ENCODE results near the gene NECTIN3.

The NECTIN3 gene

GRCh38 chr3:111045564-111045963 is 26.1 kb upstream of the NECTIN3 start:
- TF ChIP-seq POLR2AphosphoS5 (IDR thresholded peaks at IDR 0.05; ENCODE audit: low read depth, low read length): no peak

- TF ChIP-seq FOXP2 (optimal IDR thresholded peaks at IDR 0.05; ENCODE audit: borderline replicate concordance, extremely low read depth, extremely low read length, insufficient read depth) (no peak), POLR2AphosphoS5 (IDR thresholded peaks at IDR 0.05; ENCODE audit: low read depth, low read length) (no peak), REST (IDR thresholded peaks at IDR 0.05; ENCODE audit: insufficient read depth in 1 of 2, low read depth in 2 of 2, low read length in 2 of 2) (no peak), SIN3A (IDR thresholded peaks at IDR 0.05; ENCODE audit: borderline replicate concordance, insufficient read depth, low read length) (no peak), TAF1 (IDR thresholded peaks at IDR 0.05; ENCODE audit: borderline replicate concordance, insufficient read depth, low read length) (no peak)
Observed at GRCh38 chr3:111047042-111047441, 24.6 kb upstream of the NECTIN3 start.

- TF ChIP-seq FOXP2 (optimal IDR thresholded peaks at IDR 0.05; ENCODE audit: borderline replicate concordance, extremely low read depth, extremely low read length, insufficient read depth) (no peak), REST (IDR thresholded peaks at IDR 0.05; ENCODE audit: insufficient read depth in 1 of 2, low read depth in 2 of 2, low read length in 2 of 2) (no peak), TAF1 (IDR thresholded peaks at IDR 0.05; ENCODE audit: borderline replicate concordance, insufficient read depth, low read length) (no peak), SIN3A (IDR thresholded peaks at IDR 0.05; ENCODE audit: borderline replicate concordance, insufficient read depth, low read length) (no peak), POLR2AphosphoS5 (IDR thresholded peaks at IDR 0.05; ENCODE audit: low read depth, low read length) (no peak)
Observed at GRCh38 chr3:111047812-111048435, 23.7 kb upstream of the NECTIN3 start.

GRCh38 chr3:111051354-111051753 is 20.3 kb upstream of the NECTIN3 start:
- no peak for TF ChIP-seq POLR2AphosphoS5 (IDR thresholded peaks at IDR 0.05; ENCODE audit: low read depth, low read length)
- no peak for TF ChIP-seq TAF1 (IDR thresholded peaks at IDR 0.05; ENCODE audit: borderline replicate concordance, insufficient read depth, low read length)

- no peak for TF ChIP-seq TAF1 (IDR thresholded peaks at IDR 0.05; ENCODE audit: borderline replicate concordance, insufficient read depth, low read length)
- TF ChIP-seq POLR2AphosphoS5 (IDR thresholded peaks at IDR 0.05; ENCODE audit: low read depth, low read length): no peak
- TF ChIP-seq FOXP2 (optimal IDR thresholded peaks at IDR 0.05; ENCODE audit: borderline replicate concordance, extremely low read depth, extremely low read length, insufficient read depth): no peak
- TF ChIP-seq SIN3A (IDR thresholded peaks at IDR 0.05; ENCODE audit: borderline replicate concordance, insufficient read depth, low read length): no peak
- TF ChIP-seq REST (IDR thresholded peaks at IDR 0.05; ENCODE audit: insufficient read depth in 1 of 2, low read depth in 2 of 2, low read length in 2 of 2): no peak
Observed at GRCh38 chr3:111068574-111068973, 3.0 kb upstream of the NECTIN3 start.

- TF ChIP-seq FOXP2 (optimal IDR thresholded peaks at IDR 0.05; ENCODE audit: borderline replicate concordance, extremely low read depth, extremely low read length, insufficient read depth) (no peak), TAF1 (IDR thresholded peaks at IDR 0.05; ENCODE audit: borderline replicate concordance, insufficient read depth, low read length) (no peak), POLR2AphosphoS5 (IDR thresholded peaks at IDR 0.05; ENCODE audit: low read depth, low read length) (no peak), SIN3A (IDR thresholded peaks at IDR 0.05; ENCODE audit: borderline replicate concordance, insufficient read depth, low read length) (no peak)
Observed at GRCh38 chr3:111069974-111070771, 1.4 kb upstream of the NECTIN3 start.
